ENCODE data around the gene HMGXB4.
A peak's percentile ranks its signal among the peaks of the same experiment; 100 is the strongest.
"Not testable (repeated sequence)": the region's sequence is repeated elsewhere in the genome, so short reads cannot be mapped to it uniquely, and the experiment has no call there.

The HMGXB4 gene

DNA sequence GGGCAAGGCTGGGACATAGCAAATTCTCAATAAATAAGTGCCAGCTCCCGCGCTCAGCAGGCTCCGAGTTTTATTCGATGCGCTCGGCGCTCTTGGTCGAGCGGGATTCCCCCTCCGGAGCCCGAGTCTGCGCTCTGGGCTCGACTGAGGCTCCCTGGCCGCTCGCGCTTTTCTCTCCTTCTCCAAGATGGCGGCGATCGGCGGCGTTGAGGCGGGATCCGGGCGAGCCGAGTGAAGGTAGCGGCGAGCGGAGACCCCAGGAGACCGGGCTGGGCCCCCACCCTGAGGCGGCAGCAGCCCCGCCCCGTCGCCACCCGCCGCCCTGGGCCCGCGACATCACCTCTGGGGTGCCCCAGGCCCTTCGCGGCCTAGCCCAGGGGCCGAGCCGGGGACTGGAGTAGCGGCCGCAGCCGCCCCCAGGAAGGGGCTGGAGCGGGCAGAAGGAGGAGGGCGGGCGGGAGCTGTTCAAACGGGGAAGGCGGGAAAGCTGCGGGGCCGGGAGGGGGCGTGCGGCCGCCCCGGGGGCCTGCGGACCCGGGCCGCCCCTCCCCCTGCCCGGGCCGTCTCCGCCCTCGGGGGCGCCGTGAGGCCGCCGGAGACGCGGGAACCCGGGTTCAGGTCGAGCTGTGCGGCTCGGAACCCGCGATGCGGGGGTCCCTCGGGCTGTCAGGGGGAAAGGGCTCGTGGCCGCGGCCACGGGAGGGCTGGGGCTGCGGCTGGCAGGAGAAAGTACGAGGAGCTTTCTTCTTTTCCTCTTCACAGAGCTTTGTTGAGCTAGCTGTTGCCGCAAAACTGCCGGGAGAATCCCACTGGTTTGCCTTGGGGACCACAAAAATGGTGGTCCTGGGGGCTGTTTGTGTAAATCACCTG lies at the start of gene HMGXB4:
Gene HMGXB4, plus strand, starts transcription at position 173 of the 870 bp plus-strand sequence. CDS start 4,898 bp downstream, outside the sequence.
- peak; percentile 88 for DNase-seq

DNA sequence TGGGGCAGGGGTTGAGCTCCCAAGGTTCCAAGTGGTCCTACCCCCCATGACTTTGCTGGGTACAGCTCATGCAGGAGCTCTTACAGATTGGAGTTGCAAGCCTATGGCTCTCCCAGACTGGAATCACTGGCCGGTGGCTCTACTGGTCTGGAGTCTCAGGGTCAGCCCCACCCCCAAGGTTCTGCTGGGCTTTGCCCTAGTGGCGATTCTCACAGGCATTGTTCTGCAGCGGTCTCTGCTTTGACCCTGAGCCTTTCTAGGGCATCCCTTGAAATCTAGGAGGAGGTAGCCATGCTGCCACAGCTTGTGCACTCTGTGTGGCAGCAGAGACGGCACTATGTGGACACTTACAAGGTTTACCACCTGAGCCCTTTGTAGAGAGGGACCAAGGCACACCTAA lies 49.3 kb upstream of the HMGXB4 start:
- no peak for DNase-seq

DNA sequence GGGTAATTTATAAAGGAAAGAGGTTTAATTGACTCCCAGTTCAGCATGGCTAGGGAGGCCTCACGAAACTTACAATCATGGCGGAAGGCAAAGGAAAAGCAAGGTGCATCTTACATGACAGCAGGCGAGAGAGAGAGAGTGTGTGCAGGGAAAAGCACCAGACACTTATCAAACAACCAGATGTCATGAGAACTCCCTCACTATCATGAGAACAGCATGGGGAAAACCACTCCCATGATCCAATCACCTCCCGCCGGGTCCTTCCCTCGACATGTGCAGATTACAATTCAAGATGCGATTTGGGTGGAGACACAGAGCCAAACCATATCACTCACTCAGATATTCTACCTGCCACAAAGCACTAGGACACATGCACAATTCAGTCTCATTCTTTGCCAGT lies 48.1 kb upstream of the HMGXB4 start:
- DNase-seq = no peak

DNA sequence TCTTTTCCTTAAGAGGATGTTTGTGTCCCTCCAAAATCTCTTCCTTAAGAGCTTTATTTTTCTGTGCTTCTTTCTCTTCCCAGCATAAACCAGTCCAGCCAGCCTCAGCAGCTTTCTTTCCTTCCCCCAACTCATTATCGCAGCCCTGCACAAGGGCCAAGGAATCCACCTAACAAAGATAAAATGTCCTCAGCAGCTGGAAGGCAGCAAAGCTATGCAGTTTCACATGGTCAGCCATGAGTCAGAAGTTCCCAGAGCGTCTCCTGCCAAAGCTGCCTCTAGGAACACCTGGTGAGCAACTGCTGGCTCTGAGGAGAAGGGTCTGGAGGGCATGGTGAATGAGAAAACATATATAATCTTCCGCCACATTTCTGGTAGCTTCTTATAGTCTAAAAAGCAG lies 45.3 kb upstream of the HMGXB4 start:
- DNase-seq = no peak

DNA sequence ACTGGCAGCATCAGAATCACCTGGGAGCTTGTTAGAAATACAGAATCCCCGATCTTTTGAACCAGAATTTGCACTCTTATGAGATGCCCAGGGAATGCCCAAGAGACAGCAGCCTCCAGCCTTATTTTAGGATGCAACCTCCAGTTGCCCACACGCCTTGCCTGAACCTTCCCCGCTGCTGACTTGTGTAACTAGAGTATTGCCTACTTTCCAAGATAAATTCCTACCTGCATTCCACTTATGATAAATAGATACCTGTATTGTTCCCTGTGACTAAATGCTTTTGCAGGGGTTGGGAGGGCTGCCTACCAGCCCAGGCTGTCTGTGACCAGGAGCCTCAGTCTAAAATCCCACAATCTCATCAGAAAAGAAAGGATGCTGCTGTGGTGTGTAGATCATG lies 44.3 kb upstream of the HMGXB4 start:
- DNase-seq = no peak

DNA sequence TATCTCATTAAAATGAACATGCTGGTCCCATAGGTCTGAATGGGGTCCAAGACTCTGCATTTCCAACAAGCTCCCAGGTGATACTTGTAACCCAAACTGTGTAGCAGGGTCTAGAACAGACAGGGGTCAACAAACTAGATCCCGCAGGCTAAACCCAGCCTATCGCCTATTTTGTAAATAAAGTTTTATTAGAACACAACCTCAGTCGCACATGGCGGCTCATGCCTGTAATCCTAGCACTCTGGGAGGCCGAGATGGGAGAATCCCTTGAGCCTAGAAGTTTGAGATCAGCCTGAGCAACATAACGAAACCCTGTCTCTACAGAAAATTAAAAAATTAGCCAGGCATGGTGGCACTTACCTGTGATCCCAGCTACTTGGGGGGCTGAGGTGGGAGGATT lies 42.3 kb upstream of the HMGXB4 start:
- DNase-seq = no peak

DNA sequence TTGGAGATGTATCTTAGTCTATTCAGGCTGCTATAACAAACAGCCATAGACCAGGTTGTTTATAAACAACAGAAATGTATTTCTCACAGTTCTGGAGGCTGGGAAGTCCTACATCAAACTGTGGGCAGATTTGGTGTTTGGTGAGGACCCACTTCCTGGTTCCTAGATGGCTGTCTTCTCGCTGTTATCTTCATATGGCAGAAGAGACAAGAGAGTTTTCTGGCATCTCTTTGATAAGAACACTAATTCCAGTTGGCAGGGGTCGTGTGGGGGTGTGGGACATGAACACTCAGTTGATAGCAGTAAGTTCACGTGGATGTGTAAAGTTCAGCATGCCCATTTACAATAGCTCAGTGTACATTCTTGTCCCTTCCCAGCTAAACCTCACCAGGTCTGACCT lies 41.3 kb upstream of the HMGXB4 start:
- no peak for DNase-seq

DNA sequence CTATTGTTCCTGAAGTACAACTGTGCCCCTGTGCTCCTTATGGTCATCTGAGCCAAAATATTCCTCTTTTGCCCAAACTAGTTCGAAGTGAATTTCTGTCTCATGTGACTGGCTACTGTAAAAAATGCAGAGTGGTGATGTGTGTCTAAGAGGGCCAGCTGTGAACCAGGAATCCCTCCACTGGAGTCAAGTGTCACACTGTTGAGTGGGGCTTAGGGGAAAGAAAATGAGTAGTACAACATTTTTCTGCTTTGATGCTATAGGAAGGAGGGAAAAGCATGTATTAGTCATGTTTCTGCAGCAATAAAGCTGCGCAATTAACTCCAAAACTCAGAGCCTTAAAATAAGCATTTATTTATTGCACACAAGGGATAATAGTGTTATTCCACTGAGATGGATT lies 39.8 kb upstream of the HMGXB4 start:
- no peak for DNase-seq

DNA sequence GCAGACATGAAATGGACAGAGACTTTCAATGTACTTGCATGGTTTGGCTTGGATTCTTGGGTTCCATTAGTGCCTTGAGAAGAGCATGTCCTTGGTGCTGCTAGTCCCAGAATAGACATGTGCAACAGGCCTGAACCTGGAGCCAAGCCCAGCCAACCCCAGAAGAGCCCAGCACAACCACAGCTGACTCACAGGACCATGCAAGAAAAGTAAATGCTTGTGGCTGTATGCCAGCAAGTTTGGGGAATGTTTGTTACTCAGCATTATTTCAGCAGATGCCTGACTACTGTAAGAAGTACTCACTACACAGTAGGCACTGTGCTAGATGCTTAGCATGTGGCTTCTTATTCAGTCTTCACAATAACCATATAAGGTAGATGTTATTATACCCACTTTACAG lies 39.2 kb upstream of the HMGXB4 start:
- DNase-seq = no peak

- no peak for DNase-seq
Observed at GRCh38 chr22:35219012-35219411, 38.3 kb upstream of the HMGXB4 start.

DNA sequence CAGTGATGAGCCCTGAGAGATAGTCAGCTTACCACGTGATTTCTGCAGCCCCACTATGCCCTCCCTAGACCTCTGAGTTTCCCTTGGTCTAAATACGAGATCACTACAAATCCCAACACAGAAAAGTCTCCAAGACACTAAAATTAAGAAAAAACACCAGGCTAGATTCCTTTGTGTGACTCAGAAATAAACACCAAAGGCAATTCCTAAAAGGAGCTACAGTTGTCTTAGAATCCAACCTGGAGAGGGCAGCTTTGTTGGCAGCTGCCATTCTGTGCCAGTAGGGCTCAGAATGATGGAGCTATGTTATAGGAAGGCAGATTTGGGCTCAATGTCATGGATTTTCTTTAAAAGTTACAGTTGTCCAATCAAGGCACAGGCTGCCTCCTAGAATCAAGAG lies 37.1 kb upstream of the HMGXB4 start:
- DNase-seq = no peak

DNA sequence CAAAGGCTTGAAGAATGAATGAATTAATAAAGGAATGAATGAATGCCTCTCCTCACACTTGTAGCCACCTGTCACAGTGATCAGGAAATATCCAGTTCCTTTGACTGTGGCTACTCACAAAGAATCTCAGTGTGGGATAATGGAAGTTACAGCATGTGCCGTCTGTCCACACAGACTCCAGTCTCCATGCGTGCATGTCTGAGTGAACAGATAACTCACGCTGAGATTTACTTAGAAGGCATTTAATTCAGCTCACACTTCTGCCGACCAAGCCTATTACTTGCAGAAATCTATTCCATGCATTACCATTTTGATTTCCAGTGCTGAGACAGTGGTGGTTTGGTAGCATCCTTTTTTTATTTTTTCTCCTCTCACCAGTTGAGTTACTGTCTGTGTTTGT lies 32.3 kb upstream of the HMGXB4 start:
- DNase-seq = no peak

GRCh38 chr22:35226958-35227647 lies 30.2 kb upstream of the HMGXB4 start:
- DNase-seq = no peak

- DNase-seq = no peak
Observed at GRCh38 chr22:35229865-35230264, 27.4 kb upstream of the HMGXB4 start.

DNA sequence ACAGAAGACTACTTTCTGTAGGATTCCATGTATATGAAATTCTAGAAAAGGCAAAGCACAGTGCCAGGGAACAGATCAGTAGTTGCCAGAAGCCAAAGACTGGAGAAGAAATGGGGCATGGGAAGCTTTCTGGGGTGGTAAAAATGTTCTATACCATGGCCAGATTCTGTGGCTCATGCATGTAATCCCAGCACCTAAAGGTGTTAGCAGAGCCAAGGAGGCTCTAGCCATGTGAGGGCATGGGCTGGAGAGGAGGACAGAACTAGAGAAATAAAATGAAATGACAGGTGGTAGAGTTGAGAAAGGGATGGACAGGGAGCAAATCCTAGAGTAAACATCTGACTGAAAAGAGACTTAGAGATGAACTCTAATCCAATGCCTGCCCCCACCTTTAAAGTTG lies 26.9 kb upstream of the HMGXB4 start:
- no peak for DNase-seq

DNA sequence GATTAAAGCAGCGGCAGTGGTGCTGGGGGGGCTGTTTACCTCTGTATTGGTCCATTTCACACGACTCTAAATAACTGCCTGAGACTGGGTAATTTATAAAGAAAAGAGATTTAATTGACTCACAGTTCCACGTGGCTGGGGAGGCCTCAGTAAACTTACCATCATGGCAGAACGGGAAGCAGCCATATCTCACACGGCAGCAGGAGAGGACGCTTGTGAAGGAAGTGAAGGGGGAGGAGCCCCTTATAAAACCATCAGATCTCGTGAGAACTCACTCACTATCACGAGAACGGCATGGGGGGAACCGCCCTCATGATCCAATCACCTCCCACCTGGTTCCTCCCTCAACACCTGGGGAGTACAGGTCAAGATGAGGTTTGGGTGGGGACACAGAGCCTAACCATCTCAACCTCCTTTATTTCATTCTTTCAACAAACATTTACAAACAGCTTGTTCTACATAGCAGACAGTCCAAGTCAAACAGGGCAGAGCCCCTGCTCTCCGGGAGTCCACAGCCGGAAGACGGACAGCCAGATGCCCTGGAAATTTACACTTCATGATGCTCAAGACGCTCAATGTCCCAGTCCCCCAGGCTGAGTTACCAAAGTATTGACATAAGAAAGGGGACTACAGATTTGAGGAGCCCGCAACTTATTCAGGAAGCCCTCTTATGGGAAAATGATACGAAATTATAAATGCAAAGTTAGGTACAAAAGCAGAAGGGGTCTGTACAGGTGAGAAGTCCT lies 26.3 kb upstream of the HMGXB4 start:
- no peak for DNase-seq

DNA sequence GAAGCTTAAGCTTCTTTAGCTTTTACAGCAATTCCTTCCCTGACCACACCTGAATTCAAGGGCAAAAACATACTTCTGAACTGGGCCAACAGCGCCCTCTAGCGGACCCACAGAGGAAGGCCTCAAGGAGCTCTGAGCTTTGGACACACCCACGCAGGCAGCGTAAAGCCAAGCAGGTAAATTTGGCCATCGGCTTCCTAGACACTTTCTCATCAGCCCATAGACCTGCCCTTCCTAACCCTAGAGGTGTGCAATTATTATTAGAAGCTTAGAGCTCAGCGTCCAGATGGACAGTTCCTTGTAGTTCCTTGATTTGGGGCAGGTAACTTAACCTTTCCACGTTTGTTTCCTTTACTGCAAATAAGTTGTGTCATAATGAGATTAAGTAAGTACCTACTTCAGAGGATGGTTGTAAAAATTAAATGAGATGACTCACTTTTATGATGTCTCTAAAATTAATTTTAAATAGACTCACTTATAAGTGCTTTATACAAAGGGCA lies 25.7 kb upstream of the HMGXB4 start:
- DNase-seq = peak; percentile 75

GRCh38 chr22:35238749-35239148 lies 18.5 kb upstream of the HMGXB4 start:
- DNase-seq = not testable (repeated sequence)

DNA sequence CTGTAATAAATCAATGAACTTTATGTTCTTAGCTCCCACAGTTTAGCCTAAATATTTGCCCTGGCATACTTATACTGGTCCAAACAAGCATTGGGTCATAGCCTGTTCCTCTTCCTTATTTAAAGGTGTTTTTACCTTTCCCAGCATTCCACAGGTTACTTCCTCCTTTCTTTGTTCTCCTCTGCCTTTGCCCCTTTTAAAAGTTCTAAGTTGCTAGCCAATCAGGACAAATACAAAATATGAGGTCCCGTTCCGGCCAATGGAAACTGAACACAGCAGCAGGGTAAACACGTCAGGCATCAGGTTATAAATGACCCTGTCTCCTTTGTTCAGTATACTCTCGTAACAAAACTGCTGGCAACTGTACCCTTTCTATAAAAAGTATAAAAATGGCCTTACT lies 12.8 kb upstream of the HMGXB4 start:
- DNase-seq = not testable (repeated sequence)

GRCh38 chr22:35250156-35250555 lies 7.1 kb upstream of the HMGXB4 start:
- no peak for DNase-seq

GRCh38 chr22:35253946-35254345 lies 3.3 kb upstream of the HMGXB4 start:
- DNase-seq = no peak

- no peak for DNase-seq
Observed at GRCh38 chr22:35257002-35257320, 332 bp upstream of the HMGXB4 start.

GRCh38 chr22:35258191-35258988 lies 1.1 kb downstream of the HMGXB4 start:
- DNase-seq = peak; percentile 1

All from CD4-positive, alpha-beta T cell treated with Interleukin-6 for 4 hours (primary cell).